Cardiac muscle cell (in vitro differentiated cells and primary cell): ENCODE measurements around the gene P2RX6. TPM values are rescaled to one million over a fixed set of nuclear protein-coding genes. Genes with fewer than 3 reads are reported as not detected.
A peak's percentile ranks its signal among the peaks of the same experiment; 100 is the strongest.

Source experiments
- DNase-seq, 2 donors: peaks; one replicate each; pipeline versions ENCODE4 v3.0.0 to v3.0.0-alpha.2; 2010 to 2017; ENCODE audit warnings: low read depth in 1 of 2, low spot score in 1 of 2
- H3K27ac ChIP-seq: fragments of 200-600 bp; sonication (generic); 2 replicates; pipeline ENCODE4 v1.5.1; 2016
- H3K27me3 ChIP-seq: fragments of 200-600 bp; sonication (generic); 2 replicates; pipeline ENCODE4 v1.6.0; 2016; ENCODE audit warnings: control low read depth
- H3K36me3 ChIP-seq: fragments of 200-600 bp; sonication (generic); 2 replicates; pipeline ENCODE4 v1.5.1; 2016; ENCODE audit warnings: control low read depth
- H3K4me1 ChIP-seq: fragments of 200-600 bp; sonication (generic); 2 replicates; pipeline ENCODE4 v1.8.1; 2017; ENCODE audit warnings: low read depth, mild to moderate bottlenecking, mixed run types
- H3K4me3 ChIP-seq: fragments of 200-600 bp; sonication (generic); 2 replicates; pipeline ENCODE4 v1.5.1; 2016; ENCODE audit warnings: mild to moderate bottlenecking
- H3K9me3 ChIP-seq: fragments of 200-600 bp; sonication (generic); 2 replicates; pipeline ENCODE4 v1.5.1; 2017; ENCODE audit warnings: low read depth, mild to moderate bottlenecking, control low read depth
- CTCF ChIP-seq: IDR thresholded peaks from 2 replicates; pipeline ENCODE4 v1.5.1; 2012; ENCODE audit warnings: low read depth, mild to moderate bottlenecking, low read length
- polyA plus RNA-seq: library from polyadenylated mRNA; unstranded; fragments of >200 nt; fragmentation: Nextera tagmentation; extraction: Ambion mirVana; gene quantifications from 2 replicates; pipeline ENCODE4 v1.2.1, GENCODE V29; 2016
- total RNA-seq: library from RNA; depleted of rRNA; stranded (reverse); fragments of >200 nt; gene quantifications from 2 replicates; pipeline ENCODE4 v1.2.3, GENCODE V29; 2016

The P2RX6 gene
- total and polyA plus RNA-seq, 2 experiments from 2014 or later = 8.6 to 8.9 TPM

GRCh38 chr22:20978419-20978818, 36.5 kb upstream of the P2RX6 start:
- no peak for DNase-seq
- H3K27me3 ChIP-seq = peaks cover 3% of the 10 kb centered on the region
- H3K9me3 ChIP-seq = no peaks in the 10 kb centered on the region
- TF ChIP-seq CTCF = no peak
- H3K27ac ChIP-seq = no peak overlapping the region
- H3K4me3 ChIP-seq = no peak overlapping the region
- H3K36me3 ChIP-seq = no peaks in the 10 kb centered on the region
- H3K4me1 ChIP-seq = peaks cover 4% of the 10 kb centered on the region

GRCh38 chr22:20979243-20979809, 35.6 kb upstream of the P2RX6 start:
- Histone ChIP-seq H3K4me1 (peaks cover 4% of the 10 kb centered on the region), H3K9me3 (no peaks in the 10 kb centered on the region), H3K4me3 (no peak overlapping the region), H3K27me3 (peaks cover 3% of the 10 kb centered on the region), H3K27ac (no peak overlapping the region), H3K36me3 (no peaks in the 10 kb centered on the region)
- TF ChIP-seq CTCF = no peak
- DNase-seq = peak; percentile 70 to 93

GRCh38 chr22:20979940-20980453, 35.0 kb upstream of the P2RX6 start:
- Histone ChIP-seq H3K9me3 (no peaks in the 10 kb centered on the region), H3K4me3 (no peak overlapping the region), H3K4me1 (peaks cover 4% of the 10 kb centered on the region), H3K27me3 (peaks cover 3% of the 10 kb centered on the region), H3K36me3 (no peaks in the 10 kb centered on the region), H3K27ac (no peak overlapping the region)
- no peak for TF ChIP-seq CTCF
- no peak for DNase-seq

GRCh38 chr22:20980523-20980922, 34.4 kb upstream of the P2RX6 start:
- Histone ChIP-seq H3K4me1 (peaks cover 4% of the 10 kb centered on the region), H3K27ac (no peak overlapping the region), H3K27me3 (peaks cover 3% of the 10 kb centered on the region), H3K36me3 (no peaks in the 10 kb centered on the region), H3K4me3 (no peak overlapping the region), H3K9me3 (no peaks in the 10 kb centered on the region)
- DNase-seq = no peak
- TF ChIP-seq CTCF = no peak

- Histone ChIP-seq H3K36me3 (no peaks in the 10 kb centered on the region), H3K4me1 (peaks cover 4% of the 10 kb centered on the region), H3K27me3 (no peaks in the 10 kb centered on the region), H3K9me3 (no peaks in the 10 kb centered on the region), H3K4me3 (peak overlapping the region; percentile 64), H3K27ac (peak overlapping the region; percentile 83)
- no peak for DNase-seq
- no peak for TF ChIP-seq CTCF
These were observed 33.8 kb upstream of the P2RX6 start for GRCh38 chr22:20980938-20981722.
